GM12878 (cell line): Measurements from ENCODE around the gene ATG13. TPM values are rescaled to one million over a fixed set of nuclear protein-coding genes. Genes with fewer than 3 reads are reported as not detected.

Experiments
- ATAC-seq: fragments of 200-7000 bp; cut with Tn5 transposase; 3 replicates; pipeline ENCODE4 v1.9.1; 2020; ENCODE audit warnings: mild to moderate bottlenecking, moderate library complexity
- BruUV-seq: library from RNA; stranded (reverse); fragments of 400-500 nt; replicated peaks from 2 replicates; lab custom pipeline; 2021; lab: Mats Ljungman, UMichigan
- CTCF ChIA-PET: fragments of 300-600 bp; sonication (Branson Sonifier 250); formaldehyde crosslinking; extraction: SDS; loops from one replicate; lab custom pipeline; 2021; ENCODE audit warnings: inconsistent platforms; lab: Yijun Ruan, JAX
- POLR2A ChIA-PET: fragments of 350-600 bp; formaldehyde crosslinking; extraction: SDS; loops from one replicate; lab custom pipeline; 2021; ENCODE audit warnings: inconsistent platforms; lab: Charles Lee
- RAD21 ChIA-PET: fragments of 300-600 bp; sonication (Branson Sonifier 250); formaldehyde crosslinking; loops from one replicate; lab custom pipeline; 2023; ENCODE audit warnings: antibody characterized with exemption; ENCODE audit not compliant: unreplicated experiment; lab: Charles Lee
- SMC1A ChIA-PET: fragments of 300-600 bp; sonication (Branson Sonifier 250); formaldehyde crosslinking; loops from one replicate; lab custom pipeline; 2023; ENCODE audit not compliant: unreplicated experiment, uncharacterized antibody; lab: Charles Lee
- DNase-seq: peaks from one replicate; pipeline ENCODE4 v3.0.0-alpha.2; 2011; ENCODE audit warnings: low read depth, low spot score
- FAIRE-seq: peaks from 3 replicates; lab custom pipeline; 2011; peaks lifted over from hg19 to GRCh38; lab: Jason Lieb, UNC
- H2AFZ ChIP-seq: 2 replicates; pipeline ENCODE4 v1.6.0; 2011; ENCODE audit warnings: low read depth, low read length, control low read depth; ENCODE audit not compliant: control insufficient read depth
- H3K27ac ChIP-seq: 2 replicates; pipeline ENCODE4 v1.5.1; 2011; ENCODE audit warnings: control low read depth; ENCODE audit not compliant: control insufficient read depth, insufficient read depth
- H3K27me3 ChIP-seq, 2 experiments: replicated peaks in 1 of 2; 2 replicates each; pipeline versions ENCODE4 v1.6.0 to v1.6.1; 2011; ENCODE audit warnings: low read length in 1 of 2; ENCODE audit not compliant: control insufficient read depth in 2 of 2, insufficient read depth in 2 of 2
- H3K36me3 ChIP-seq, 2 experiments: 2 replicates each; pipeline ENCODE4 v1.5.1; 2011; ENCODE audit warnings: low read length in 1 of 2; ENCODE audit not compliant: control insufficient read depth in 2 of 2, insufficient read depth in 2 of 2
- H3K4me1 ChIP-seq: 2 replicates; pipeline ENCODE4 v1.6.1; 2011; ENCODE audit warnings: mild to moderate bottlenecking, low read length, moderate library complexity, mixed read lengths; ENCODE audit not compliant: control insufficient read depth, insufficient read depth
- H3K4me2 ChIP-seq: 2 replicates; pipeline ENCODE4 v1.6.0; 2011; ENCODE audit warnings: control low read depth; ENCODE audit not compliant: control insufficient read depth, insufficient read depth
- H3K4me3 ChIP-seq: fragments of 200-600 bp; sonication (generic); 2 replicates; pipeline ENCODE4 v1.5.1; 2016
- H3K79me2 ChIP-seq: 2 replicates; pipeline ENCODE4 v1.6.0; 2011; ENCODE audit warnings: low read length; ENCODE audit not compliant: control insufficient read depth, insufficient read depth
- H3K9ac ChIP-seq: 2 replicates; pipeline ENCODE4 v1.8.0; 2011; ENCODE audit warnings: low read length, control low read depth, mixed read lengths; ENCODE audit not compliant: control insufficient read depth, insufficient read depth
- H3K9me3 ChIP-seq: replicated peaks from 3 replicates; pipeline ENCODE4 v1.5.1; 2011; ENCODE audit warnings: mild to moderate bottlenecking, low read length; ENCODE audit not compliant: control insufficient read depth, insufficient read depth
- H4K20me1 ChIP-seq: 2 replicates; pipeline ENCODE4 v1.6.0; 2011; ENCODE audit not compliant: control insufficient read depth, insufficient read depth
- ATF3 ChIP-seq: IDR thresholded peaks from 2 replicates; pipeline ENCODE4 v1.6.1; 2011; ENCODE audit warnings: low read depth, mild to moderate bottlenecking, low read length, moderate library complexity, borderline replicate concordance; ENCODE audit errors: extremely low read depth
- CHD1 ChIP-seq: IDR thresholded peaks from 2 replicates; pipeline ENCODE4 v1.6.1; 2012; ENCODE audit warnings: low read depth, low read length, improper control_type of control experiment
- HCFC1 ChIP-seq: fragments of 150-350 bp; IDR thresholded peaks from 2 replicates; pipeline ENCODE4 v1.6.1; 2014; ENCODE audit warnings: low read length
- IKZF1 ChIP-seq: fragments of 450-650 bp; conservative IDR thresholded peaks from 2 replicates; pipeline ENCODE4 v1.6.1; 2017; ENCODE audit warnings: antibody characterized with exemption, mild to moderate bottlenecking
- KLF5 ChIP-seq: fragments of 450-650 bp; IDR thresholded peaks from 2 replicates; pipeline ENCODE4 v1.6.1; 2014; ENCODE audit warnings: mild to moderate bottlenecking; ENCODE audit not compliant: partially characterized antibody
- RAD51 ChIP-seq: fragments of 450-650 bp; IDR thresholded peaks from 2 replicates; pipeline ENCODE4 v1.6.1; 2016; ENCODE audit warnings: moderate library complexity, mild to moderate bottlenecking, inconsistent platforms
- RBBP5 ChIP-seq: fragments of 200-600 bp; sonication (generic); conservative IDR thresholded peaks from 2 replicates; pipeline ENCODE4 v1.6.1; 2016
- SIX5 ChIP-seq: IDR thresholded peaks from 2 replicates; pipeline ENCODE4 v1.6.1; 2011; ENCODE audit warnings: mild to moderate bottlenecking, low read depth, low read length, moderate library complexity; ENCODE audit not compliant: severe bottlenecking
- SUPT20H ChIP-seq: IDR thresholded peaks from 2 replicates; pipeline ENCODE4 v1.6.1; 2011; ENCODE audit warnings: low read depth, mild to moderate bottlenecking, low read length, moderate library complexity, borderline replicate concordance; ENCODE audit not compliant: control insufficient read depth
- TAF1 ChIP-seq: IDR thresholded peaks from 2 replicates; pipeline ENCODE4 v1.6.1; 2011; ENCODE audit warnings: mild to moderate bottlenecking, low read depth, low read length, borderline replicate concordance
- WGBS: methylation state at CpG from one replicate; pipeline ENCODE4 v1.1.6; 2016; ENCODE audit warnings: low lambda C conversion rate; ENCODE audit not compliant: insufficient replicate concordance, insufficient coverage; ENCODE audit errors: missing lambda C conversion rate; 5-methylcytosine and 5-hydroxymethylcytosine counted together
- in situ Hi-C: fragments of 300-500 bp; cut with MboI; formaldehyde crosslinking; loops from 9 replicates; pipeline ENCODE4 v1.14.3; 2018; ENCODE audit warnings: mixed read lengths
- intact Hi-C: fragments of 100-400 bp; cut with micrococcal nuclease; formaldehyde crosslinking; loops from one replicate; pipeline ENCODE4 v1.14.2; 2022; ENCODE audit not compliant: unreplicated experiment
- polyA plus RNA-seq, 11 experiments: library from polyadenylated mRNA; depleted of rRNA in 4 of 11; unstranded in 6 of 11; stranded (reverse) in 5 of 11; fragments of >200 nt; fragmentation: Nextera tagmentation in 4 of 11; fragmentation: Illumina TruSeq in 1 of 11; extraction: Ambion mirVana in 4 of 11; extraction: Trizol in 1 of 11; gene quantifications; 1 replicate in 1 of 11; 2 replicates in 10 of 11; pipeline versions ENCODE4 v1.2.1 to v1.2.3, GENCODE V29; 2011 to 2016; ENCODE audit warnings: inconsistent platforms in 2 of 11, missing spikeins in 2 of 11, low read depth in 1 of 11
- total RNA-seq, 4 experiments: library from RNA; depleted of rRNA in 3 of 4; stranded (reverse); fragments of >200 nt in 3 of 4; fragmentation: Illumina TruSeq in 1 of 4; extraction: Trizol in 1 of 4; gene quantifications; 2 replicates each; pipeline versions ENCODE4 v1.2.1 to v1.2.3, GENCODE V29; 2013 to 2021

ATG13 gene
- total and polyA plus RNA-seq, 10 of the 15 experiments (the other 5 are each of a cell fraction or from before 2014, with no cell fraction given), result 10.9 to 61.6 (median 50.9) TPM

GRCh38 chr11:46692450-46692849 lies 75.1 kb downstream of the ATG13 start:
- intact Hi-C loops, result no loop called here
- ChIA-PET RAD21 (no interaction called here), POLR2A (interaction anchor here (0.6 kb wide), 1 partner anchor 17 kb away, joined by 3 read pairs; no protein-coding TSS in a partner anchor), CTCF (no interaction called here), SMC1A (no interaction called here)
- Histone ChIP-seq H3K27me3 (no peaks in the 10 kb centered on the region), H3K4me3 (no peak overlapping the region), H3K27ac (no peak overlapping the region), H3K36me3 (peaks cover 8 to 13% of the 10 kb centered on the region in 2 experiments; a peak in 3 of 4 replicates), H3K9me3 (no peaks in the 10 kb centered on the region), H2AFZ (no peak overlapping the region), H3K4me2 (no peak overlapping the region), H3K4me1 (no peaks in the 10 kb centered on the region), H4K20me1 (no peaks in the 10 kb centered on the region), H3K9ac (no peak overlapping the region), H3K79me2 (no peaks in the 10 kb centered on the region)
- no peak for TF ChIP-seq SUPT20H
- no peak for TF ChIP-seq HCFC1
- TF ChIP-seq IKZF1, result no peak
- TF ChIP-seq KLF5, result no peak
- no peak for TF ChIP-seq RBBP5
- no peak for TF ChIP-seq TAF1
- no peak for TF ChIP-seq CHD1
- no peak for TF ChIP-seq ATF3
- no peak for TF ChIP-seq SIX5
- TF ChIP-seq RAD51, result no peak
- FAIRE-seq (no peak), DNase-seq (no peak), ATAC-seq (no peak)
- in situ Hi-C loops, result no loop called here
- WGBS, result 93% methylated on average over 4 of the region's 4 CpGs
- BruUV-seq, result no TSS peak
